ENCODE measurements around the gene SLC10A2.

SLC10A2 gene

GRCh38 chr13:103029798-103030197 is 36.4 kb downstream of the SLC10A2 start:
- Histone ChIP-seq H3K9ac (ENCODE audit: low read depth, low read length) (no peak overlapping the region), H3K9me3 (ENCODE audit: control insufficient read depth, insufficient read depth, low read length) (no peaks in the 10 kb centered on the region), H3K4me1 (ENCODE audit: insufficient read depth, low read length) (no peaks in the 10 kb centered on the region), H3K36me3 (ENCODE audit: insufficient read depth, low read length) (no peaks in the 10 kb centered on the region)

- no peaks in the 10 kb centered on the region for H3K9me3 ChIP-seq (ENCODE audit: control insufficient read depth, insufficient read depth, low read length)
- H3K4me1 ChIP-seq (ENCODE audit: insufficient read depth, low read length) = no peaks in the 10 kb centered on the region
- no peak overlapping the region for H3K9ac ChIP-seq (ENCODE audit: low read depth, low read length)
- H3K36me3 ChIP-seq (ENCODE audit: insufficient read depth, low read length) = no peaks in the 10 kb centered on the region
Measured at GRCh38 chr13:103022336-103022735, 43.9 kb downstream of the SLC10A2 start.

- Histone ChIP-seq H3K36me3 (ENCODE audit: insufficient read depth, low read length) (no peaks in the 10 kb centered on the region), H3K9ac (ENCODE audit: low read depth, low read length) (no peak overlapping the region), H3K9me3 (ENCODE audit: control insufficient read depth, insufficient read depth, low read length) (no peaks in the 10 kb centered on the region), H3K4me1 (ENCODE audit: insufficient read depth, low read length) (no peaks in the 10 kb centered on the region)
Measured at GRCh38 chr13:103018556-103018955, 47.7 kb downstream of the SLC10A2 start.

DNA sequence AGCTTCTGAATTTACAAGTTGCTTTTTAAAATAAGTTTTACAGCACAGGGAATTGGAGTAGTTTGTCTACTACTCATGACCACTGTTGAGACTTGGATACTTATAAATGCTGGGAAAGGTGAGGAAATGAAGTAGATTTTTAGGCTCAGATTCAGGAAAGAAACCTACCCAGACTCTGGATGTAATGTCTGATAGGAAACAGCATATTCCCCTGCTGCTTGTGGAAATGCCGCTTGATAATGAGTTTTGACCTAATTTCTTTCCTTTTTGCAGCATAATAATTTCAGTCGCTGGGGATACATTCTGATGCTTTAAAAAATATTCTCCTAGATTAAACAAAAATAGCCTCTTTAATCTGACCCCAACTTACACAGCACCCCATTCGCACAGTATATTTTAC is 53.6 kb downstream of the SLC10A2 start:
- no peaks in the 10 kb centered on the region for H3K4me1 ChIP-seq (ENCODE audit: insufficient read depth, low read length)
- H3K36me3 ChIP-seq (ENCODE audit: insufficient read depth, low read length) = no peaks in the 10 kb centered on the region
- no peaks in the 10 kb centered on the region for H3K9me3 ChIP-seq (ENCODE audit: control insufficient read depth, insufficient read depth, low read length)
- no peak overlapping the region for H3K9ac ChIP-seq (ENCODE audit: low read depth, low read length)

GRCh38 chr13:103009051-103009840 is 57.0 kb downstream of the SLC10A2 start:
- H3K9me3 ChIP-seq (ENCODE audit: control insufficient read depth, insufficient read depth, low read length) = no peaks in the 10 kb centered on the region
- no peak overlapping the region for H3K9ac ChIP-seq (ENCODE audit: low read depth, low read length)
- H3K4me1 ChIP-seq (ENCODE audit: insufficient read depth, low read length) = no peaks in the 10 kb centered on the region
- H3K36me3 ChIP-seq (ENCODE audit: insufficient read depth, low read length) = no peaks in the 10 kb centered on the region

- H3K4me1 ChIP-seq (ENCODE audit: insufficient read depth, low read length) = no peaks in the 10 kb centered on the region
- H3K9me3 ChIP-seq (ENCODE audit: control insufficient read depth, insufficient read depth, low read length) = no peaks in the 10 kb centered on the region
- no peaks in the 10 kb centered on the region for H3K36me3 ChIP-seq (ENCODE audit: insufficient read depth, low read length)
- no peak overlapping the region for H3K9ac ChIP-seq (ENCODE audit: low read depth, low read length)
Measured at GRCh38 chr13:103007427-103007762, 58.8 kb downstream of the SLC10A2 start.

DNA sequence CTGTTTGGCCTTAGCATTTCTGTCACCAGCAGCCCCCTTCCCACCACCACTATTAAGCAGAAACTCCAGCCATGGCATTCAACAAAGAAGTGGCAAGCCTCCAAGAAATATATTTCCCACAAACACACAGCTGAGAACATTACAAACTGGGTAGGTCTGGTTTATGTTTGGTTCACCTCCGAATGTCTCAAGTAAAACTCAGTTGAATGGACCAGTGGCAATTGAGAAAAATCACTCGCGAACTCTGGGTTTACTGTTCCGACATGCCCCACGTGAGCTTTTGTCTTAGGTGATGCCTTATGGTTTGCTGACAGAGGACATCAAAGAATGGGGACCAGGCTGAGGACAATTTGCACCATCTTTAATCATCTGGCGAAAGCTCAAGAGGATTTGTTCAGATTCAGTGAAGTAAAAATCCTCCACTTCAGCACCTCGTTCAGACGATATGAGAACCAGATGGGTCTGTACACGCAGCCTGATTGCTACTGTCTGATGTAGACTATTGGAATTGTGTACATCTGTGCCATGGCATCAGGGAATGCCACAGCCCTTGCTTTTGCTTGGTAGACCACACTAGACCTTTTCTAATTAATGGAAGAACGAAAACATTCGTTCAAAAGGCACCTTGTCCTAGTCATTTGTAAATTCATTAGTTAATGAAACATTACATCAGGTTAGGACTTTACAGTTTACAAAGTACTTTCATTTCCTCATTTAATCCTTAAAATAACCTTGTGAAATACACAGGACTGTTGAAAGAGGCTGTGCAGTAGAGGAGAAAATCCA is 59.4 kb downstream of the SLC10A2 start:
- no peak overlapping the region for H3K9ac ChIP-seq (ENCODE audit: low read depth, low read length)
- H3K9me3 ChIP-seq (ENCODE audit: control insufficient read depth, insufficient read depth, low read length) = no peaks in the 10 kb centered on the region
- no peaks in the 10 kb centered on the region for H3K4me1 ChIP-seq (ENCODE audit: insufficient read depth, low read length)
- H3K36me3 ChIP-seq (ENCODE audit: insufficient read depth, low read length) = no peaks in the 10 kb centered on the region

GRCh38 chr13:103004661-103005345 is 61.4 kb downstream of the SLC10A2 start:
- H3K9me3 ChIP-seq (ENCODE audit: control insufficient read depth, insufficient read depth, low read length) = no peaks in the 10 kb centered on the region
- no peaks in the 10 kb centered on the region for H3K36me3 ChIP-seq (ENCODE audit: insufficient read depth, low read length)
- no peak overlapping the region for H3K9ac ChIP-seq (ENCODE audit: low read depth, low read length)
- no peaks in the 10 kb centered on the region for H3K4me1 ChIP-seq (ENCODE audit: insufficient read depth, low read length)

GRCh38 chr13:103003631-103004030 is 62.6 kb downstream of the SLC10A2 start:
- H3K9ac ChIP-seq (ENCODE audit: low read depth, low read length) = no peak overlapping the region
- no peaks in the 10 kb centered on the region for H3K36me3 ChIP-seq (ENCODE audit: insufficient read depth, low read length)
- H3K9me3 ChIP-seq (ENCODE audit: control insufficient read depth, insufficient read depth, low read length) = no peaks in the 10 kb centered on the region
- no peaks in the 10 kb centered on the region for H3K4me1 ChIP-seq (ENCODE audit: insufficient read depth, low read length)

- H3K9ac ChIP-seq (ENCODE audit: low read depth, low read length) = no peak overlapping the region
- no peaks in the 10 kb centered on the region for H3K36me3 ChIP-seq (ENCODE audit: insufficient read depth, low read length)
- H3K4me1 ChIP-seq (ENCODE audit: insufficient read depth, low read length) = no peaks in the 10 kb centered on the region
- no peaks in the 10 kb centered on the region for H3K9me3 ChIP-seq (ENCODE audit: control insufficient read depth, insufficient read depth, low read length)
Measured at GRCh38 chr13:103002279-103002678, 63.9 kb downstream of the SLC10A2 start.

GRCh38 chr13:103000157-103000556 is 66.1 kb downstream of the SLC10A2 start:
- Histone ChIP-seq H3K4me1 (ENCODE audit: insufficient read depth, low read length) (no peaks in the 10 kb centered on the region), H3K9me3 (ENCODE audit: control insufficient read depth, insufficient read depth, low read length) (no peaks in the 10 kb centered on the region), H3K36me3 (ENCODE audit: insufficient read depth, low read length) (no peaks in the 10 kb centered on the region), H3K9ac (ENCODE audit: low read depth, low read length) (no peak overlapping the region)

DNA sequence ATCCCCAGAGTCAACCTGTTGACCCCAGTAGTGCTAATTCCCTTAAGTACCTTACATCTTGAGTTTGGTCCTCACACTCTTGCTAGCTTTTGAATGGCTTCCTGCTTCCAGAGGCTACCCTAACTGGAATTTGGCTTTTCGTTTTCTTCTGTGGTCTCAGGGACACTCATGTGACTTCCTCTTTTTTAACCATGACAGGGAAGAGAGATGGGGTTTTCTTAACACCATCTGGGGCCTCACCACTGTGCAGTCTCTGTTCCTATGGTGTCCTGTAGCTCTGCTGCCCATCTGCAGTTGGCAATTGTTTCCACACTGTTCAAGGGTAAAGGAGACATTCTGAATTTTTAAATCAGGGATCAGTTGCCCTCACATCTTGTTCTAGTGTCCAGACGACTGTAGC is 66.7 kb downstream of the SLC10A2 start:
- Histone ChIP-seq H3K4me1 (ENCODE audit: insufficient read depth, low read length) (no peaks in the 10 kb centered on the region), H3K9me3 (ENCODE audit: control insufficient read depth, insufficient read depth, low read length) (no peaks in the 10 kb centered on the region), H3K36me3 (ENCODE audit: insufficient read depth, low read length) (no peaks in the 10 kb centered on the region), H3K9ac (ENCODE audit: low read depth, low read length) (no peak overlapping the region)

All from ES-I3 (cell line).